ENCODE results near the gene EGFR. TPM values are rescaled to one million over a fixed set of nuclear protein-coding genes. Genes with fewer than 3 reads are reported as not detected.

Gene EGFR
- total RNA-seq, 3 donors from 2014 or later: 61.9 to 164 (median 65.0) TPM

DNA sequence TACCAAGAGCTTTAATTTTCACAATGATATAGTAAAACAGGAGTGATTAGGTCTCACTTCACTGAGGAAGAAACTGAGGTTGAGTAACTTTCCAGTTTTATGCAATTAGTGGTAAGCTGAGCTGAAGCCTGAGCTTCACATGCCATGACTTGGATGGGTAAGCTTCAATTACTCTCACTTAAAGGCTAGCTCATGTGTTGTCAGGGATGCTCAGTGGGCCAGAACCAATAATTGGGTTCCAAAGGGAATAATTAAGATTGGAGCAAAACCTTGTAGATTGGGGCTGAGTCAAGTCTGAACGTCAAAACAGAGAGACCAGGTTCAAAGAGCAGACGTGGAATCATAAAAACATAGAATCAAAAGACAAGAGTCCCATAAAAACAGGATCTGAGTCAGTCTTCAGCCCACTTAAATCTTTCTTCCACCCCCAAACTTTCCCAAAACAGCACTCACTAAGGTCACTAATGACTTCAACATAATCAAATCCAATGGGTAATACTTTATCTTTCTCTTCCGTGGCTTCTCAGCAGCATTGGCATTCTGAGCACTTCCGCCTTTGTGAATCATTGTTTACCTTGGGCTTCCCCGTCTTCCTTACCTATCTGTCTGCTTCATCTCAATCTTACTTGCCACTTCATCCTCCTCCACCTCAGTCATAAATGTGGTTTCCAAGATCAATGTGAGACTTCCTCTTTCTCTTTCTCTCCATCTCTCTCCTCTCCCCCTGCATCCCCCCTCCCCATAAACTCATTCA is 23.0 kb upstream of the EGFR start:
- no peaks in the 10 kb centered on the region for H3K36me3 ChIP-seq
- H3K27me3 ChIP-seq: no peaks in the 10 kb centered on the region
- no peak overlapping the region for H3K4me3 ChIP-seq
- no peak overlapping the region for H3K27ac ChIP-seq
- no peaks in the 10 kb centered on the region for H3K9me3 ChIP-seq
- intact Hi-C loops (cut with DNase I; ENCODE audit: low total_unique reads): no loop called here
- no peak for DNase-seq (ENCODE audit: low spot score in 2 of 2)
- TF ChIP-seq POLR2A (IDR thresholded peaks at IDR 0.05) (no peak), POLR2AphosphoS5 (IDR thresholded peaks at IDR 0.05) (no peak)
- TF ChIP-seq, protein P1, sequence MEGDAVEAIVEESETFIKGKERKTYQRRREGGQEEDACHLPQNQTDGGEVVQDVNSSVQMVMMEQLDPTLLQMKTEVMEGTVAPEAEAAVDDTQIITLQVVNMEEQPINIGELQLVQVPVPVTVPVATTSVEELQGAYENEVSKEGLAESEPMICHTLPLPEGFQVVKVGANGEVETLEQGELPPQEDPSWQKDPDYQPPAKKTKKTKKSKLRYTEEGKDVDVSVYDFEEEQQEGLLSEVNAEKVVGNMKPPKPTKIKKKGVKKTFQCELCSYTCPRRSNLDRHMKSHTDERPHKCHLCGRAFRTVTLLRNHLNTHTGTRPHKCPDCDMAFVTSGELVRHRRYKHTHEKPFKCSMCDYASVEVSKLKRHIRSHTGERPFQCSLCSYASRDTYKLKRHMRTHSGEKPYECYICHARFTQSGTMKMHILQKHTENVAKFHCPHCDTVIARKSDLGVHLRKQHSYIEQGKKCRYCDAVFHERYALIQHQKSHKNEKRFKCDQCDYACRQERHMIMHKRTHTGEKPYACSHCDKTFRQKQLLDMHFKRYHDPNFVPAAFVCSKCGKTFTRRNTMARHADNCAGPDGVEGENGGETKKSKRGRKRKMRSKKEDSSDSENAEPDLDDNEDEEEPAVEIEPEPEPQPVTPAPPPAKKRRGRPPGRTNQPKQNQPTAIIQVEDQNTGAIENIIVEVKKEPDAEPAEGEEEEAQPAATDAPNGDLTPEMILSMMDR (IDR thresholded peaks at IDR 0.05): no peak
- H3K4me1 ChIP-seq: no peaks in the 10 kb centered on the region

DNA sequence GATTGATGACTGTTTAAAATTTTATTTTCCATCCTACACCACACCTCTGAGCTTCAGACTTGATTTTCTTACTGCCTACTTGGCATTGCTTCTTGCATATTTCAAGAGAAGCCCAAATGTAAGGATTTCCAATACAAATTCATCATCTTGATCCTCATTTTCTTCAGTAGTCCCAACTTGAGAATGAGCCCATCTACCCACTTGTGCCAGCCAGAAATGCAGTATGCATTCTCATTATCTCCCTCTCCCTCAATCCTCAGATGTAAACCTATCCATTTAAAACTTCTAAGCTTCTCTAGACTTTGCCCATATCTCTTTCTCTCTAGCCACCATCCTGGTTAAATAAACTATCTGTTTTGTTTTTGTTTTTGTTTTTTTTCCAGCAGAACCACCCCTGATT is 22.4 kb upstream of the EGFR start:
- DNase-seq (ENCODE audit: low spot score in 2 of 2): no peak
- Histone ChIP-seq H3K36me3 (no peaks in the 10 kb centered on the region), H3K4me1 (no peaks in the 10 kb centered on the region), H3K27ac (no peak overlapping the region), H3K27me3 (no peaks in the 10 kb centered on the region), H3K9me3 (no peaks in the 10 kb centered on the region), H3K4me3 (no peak overlapping the region)
- intact Hi-C loops (cut with DNase I; ENCODE audit: low total_unique reads): no loop called here
- TF ChIP-seq, protein P1 (IDR thresholded peaks at IDR 0.05): no peak
- no peak for TF ChIP-seq POLR2A (IDR thresholded peaks at IDR 0.05)
- no peak for TF ChIP-seq POLR2AphosphoS5 (IDR thresholded peaks at IDR 0.05)

DNA sequence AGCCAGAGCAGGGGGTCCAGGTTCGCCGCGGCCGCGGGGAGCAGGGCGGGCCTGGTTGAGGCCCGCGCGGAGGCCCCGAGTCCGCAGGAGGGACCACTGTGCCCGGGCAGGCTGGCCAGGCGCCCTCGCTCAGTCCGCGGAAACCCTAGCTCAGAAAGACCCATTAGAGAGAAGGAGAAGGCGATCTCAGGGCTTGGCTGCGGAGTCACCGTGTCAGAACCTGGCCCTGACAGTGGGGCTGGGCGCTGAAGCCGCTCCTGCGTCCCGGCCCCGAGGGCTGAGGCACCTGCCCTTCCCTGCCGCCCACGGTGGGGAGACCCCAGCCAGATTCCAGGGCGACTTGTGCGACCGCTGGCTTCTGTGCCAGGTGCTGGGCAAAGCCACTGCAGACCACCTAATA is 14.2 kb upstream of the EGFR start:
- Histone ChIP-seq H3K36me3 (no peaks in the 10 kb centered on the region), H3K27ac (no peak overlapping the region), H3K27me3 (no peaks in the 10 kb centered on the region), H3K4me1 (no peaks in the 10 kb centered on the region), H3K9me3 (no peaks in the 10 kb centered on the region), H3K4me3 (no peak overlapping the region)
- intact Hi-C loops (cut with DNase I; ENCODE audit: low total_unique reads): no loop called here
- no peak for DNase-seq (ENCODE audit: low spot score in 2 of 2)
- TF ChIP-seq POLR2AphosphoS5 (IDR thresholded peaks at IDR 0.05) (no peak), POLR2A (IDR thresholded peaks at IDR 0.05) (no peak)
- TF ChIP-seq, protein P1 (IDR thresholded peaks at IDR 0.05): no peak

DNA sequence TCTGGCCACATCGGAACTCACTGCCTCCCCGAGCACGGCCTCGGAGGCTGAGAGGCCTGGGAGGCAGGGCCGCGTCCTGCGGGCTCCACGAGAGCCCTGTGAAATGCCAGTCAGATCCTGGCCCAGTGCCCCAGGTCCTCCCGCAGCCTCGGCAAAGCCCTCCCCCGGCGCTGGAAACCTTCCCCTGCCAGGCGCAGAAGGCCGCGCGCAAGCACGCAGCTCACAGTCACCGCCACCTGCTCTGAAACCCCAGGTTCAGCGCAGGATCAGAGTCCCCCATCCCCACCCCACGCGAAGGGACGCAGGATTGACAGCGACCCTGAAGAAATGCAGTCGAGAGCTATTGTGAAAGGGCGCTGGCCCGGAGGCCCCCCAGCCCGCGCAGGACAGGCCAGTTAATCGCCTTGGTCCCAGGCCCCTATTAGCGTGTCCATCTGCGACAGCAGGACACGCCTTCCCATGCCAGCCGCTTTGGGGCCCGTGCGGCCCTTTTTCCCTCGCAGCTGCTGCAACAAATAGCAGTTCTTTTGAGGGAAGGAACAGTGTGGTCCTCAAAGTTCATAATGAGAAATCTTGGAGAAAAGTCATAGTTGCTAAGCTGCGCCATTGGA is 13.5 kb upstream of the EGFR start:
- Histone ChIP-seq H3K36me3 (no peaks in the 10 kb centered on the region), H3K4me1 (no peaks in the 10 kb centered on the region), H3K27ac (no peak overlapping the region), H3K4me3 (no peak overlapping the region), H3K9me3 (no peaks in the 10 kb centered on the region), H3K27me3 (no peaks in the 10 kb centered on the region)
- TF ChIP-seq POLR2AphosphoS5 (IDR thresholded peaks at IDR 0.05): no peak
- intact Hi-C loops (cut with DNase I; ENCODE audit: low total_unique reads): no loop called here
- no peak for DNase-seq (ENCODE audit: low spot score in 2 of 2)

DNA sequence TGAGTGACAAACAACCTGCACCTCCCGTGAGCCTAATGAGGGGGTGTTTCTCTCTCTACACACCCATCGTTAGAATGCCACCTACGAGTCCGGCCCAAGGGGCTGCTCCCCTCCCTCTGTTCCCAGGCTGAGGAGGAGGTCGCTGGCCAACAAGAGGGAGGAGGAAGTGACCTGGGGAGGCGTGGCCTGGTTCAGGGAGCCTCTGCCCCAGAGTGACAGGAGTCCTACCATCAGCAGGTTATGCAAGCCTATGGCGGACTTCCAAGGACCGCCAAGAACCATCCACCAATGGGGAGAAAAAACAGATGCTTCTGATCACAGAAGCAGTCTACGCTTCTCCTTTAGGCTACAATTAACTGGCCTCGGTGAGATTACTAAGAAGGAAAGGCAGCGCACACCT is 12.3 kb upstream of the EGFR start:
- TF ChIP-seq, protein P1 (IDR thresholded peaks at IDR 0.05): no peak
- TF ChIP-seq POLR2A (IDR thresholded peaks at IDR 0.05) (no peak), POLR2AphosphoS5 (IDR thresholded peaks at IDR 0.05) (no peak)
- no peaks in the 10 kb centered on the region for H3K27me3 ChIP-seq
- intact Hi-C loops (cut with DNase I; ENCODE audit: low total_unique reads): no loop called here
- H3K27ac ChIP-seq: no peak overlapping the region
- DNase-seq (ENCODE audit: low spot score in 2 of 2): no peak
- H3K4me1 ChIP-seq: no peaks in the 10 kb centered on the region
- H3K36me3 ChIP-seq: no peaks in the 10 kb centered on the region
- H3K9me3 ChIP-seq: no peaks in the 10 kb centered on the region
- H3K4me3 ChIP-seq: no peak overlapping the region

Measured in breast epithelium (tissue), 4 donors.